GM12878 (cell line): Measurements from ENCODE around the gene ADGRG1. TPM values are rescaled to one million over a fixed set of nuclear protein-coding genes. Genes with fewer than 3 reads are reported as not detected.
A peak's percentile ranks its signal among the peaks of the same experiment; 100 is the strongest.

Source experiments
- ATAC-seq: fragments of 200-7000 bp; cut with Tn5 transposase; 3 replicates; pipeline ENCODE4 v1.9.1; 2020; ENCODE audit warnings: mild to moderate bottlenecking, moderate library complexity
- BruUV-seq: library from RNA; stranded (reverse); fragments of 400-500 nt; replicated peaks from 2 replicates; lab custom pipeline; 2021; lab: Mats Ljungman, UMichigan
- CTCF ChIA-PET: fragments of 300-600 bp; sonication (Branson Sonifier 250); formaldehyde crosslinking; extraction: SDS; loops from one replicate; lab custom pipeline; 2021; ENCODE audit warnings: inconsistent platforms; lab: Yijun Ruan, JAX
- POLR2A ChIA-PET: fragments of 350-600 bp; formaldehyde crosslinking; extraction: SDS; loops from one replicate; lab custom pipeline; 2021; ENCODE audit warnings: inconsistent platforms; lab: Charles Lee
- RAD21 ChIA-PET: fragments of 300-600 bp; sonication (Branson Sonifier 250); formaldehyde crosslinking; loops from one replicate; lab custom pipeline; 2023; ENCODE audit warnings: antibody characterized with exemption; ENCODE audit not compliant: unreplicated experiment; lab: Charles Lee
- SMC1A ChIA-PET: fragments of 300-600 bp; sonication (Branson Sonifier 250); formaldehyde crosslinking; loops from one replicate; lab custom pipeline; 2023; ENCODE audit not compliant: unreplicated experiment, uncharacterized antibody; lab: Charles Lee
- DNase-seq: peaks from one replicate; pipeline ENCODE4 v3.0.0-alpha.2; 2011; ENCODE audit warnings: low read depth, low spot score
- FAIRE-seq: peaks from 3 replicates; lab custom pipeline; 2011; peaks lifted over from hg19 to GRCh38; lab: Jason Lieb, UNC
- H2AFZ ChIP-seq: 2 replicates; pipeline ENCODE4 v1.6.0; 2011; ENCODE audit warnings: low read depth, low read length, control low read depth; ENCODE audit not compliant: control insufficient read depth
- H3K27ac ChIP-seq: 2 replicates; pipeline ENCODE4 v1.5.1; 2011; ENCODE audit warnings: control low read depth; ENCODE audit not compliant: control insufficient read depth, insufficient read depth
- H3K27me3 ChIP-seq, 2 experiments: replicated peaks in 1 of 2; 2 replicates each; pipeline versions ENCODE4 v1.6.0 to v1.6.1; 2011; ENCODE audit warnings: low read length in 1 of 2; ENCODE audit not compliant: control insufficient read depth in 2 of 2, insufficient read depth in 2 of 2
- H3K36me3 ChIP-seq, 2 experiments: 2 replicates each; pipeline ENCODE4 v1.5.1; 2011; ENCODE audit warnings: low read length in 1 of 2; ENCODE audit not compliant: control insufficient read depth in 2 of 2, insufficient read depth in 2 of 2
- H3K4me1 ChIP-seq: 2 replicates; pipeline ENCODE4 v1.6.1; 2011; ENCODE audit warnings: mild to moderate bottlenecking, low read length, moderate library complexity, mixed read lengths; ENCODE audit not compliant: control insufficient read depth, insufficient read depth
- H3K4me2 ChIP-seq: 2 replicates; pipeline ENCODE4 v1.6.0; 2011; ENCODE audit warnings: control low read depth; ENCODE audit not compliant: control insufficient read depth, insufficient read depth
- H3K4me3 ChIP-seq: fragments of 200-600 bp; sonication (generic); 2 replicates; pipeline ENCODE4 v1.5.1; 2016
- H3K79me2 ChIP-seq: 2 replicates; pipeline ENCODE4 v1.6.0; 2011; ENCODE audit warnings: low read length; ENCODE audit not compliant: control insufficient read depth, insufficient read depth
- H3K9ac ChIP-seq: 2 replicates; pipeline ENCODE4 v1.8.0; 2011; ENCODE audit warnings: low read length, control low read depth, mixed read lengths; ENCODE audit not compliant: control insufficient read depth, insufficient read depth
- H3K9me3 ChIP-seq: replicated peaks from 3 replicates; pipeline ENCODE4 v1.5.1; 2011; ENCODE audit warnings: mild to moderate bottlenecking, low read length; ENCODE audit not compliant: control insufficient read depth, insufficient read depth
- H4K20me1 ChIP-seq: 2 replicates; pipeline ENCODE4 v1.6.0; 2011; ENCODE audit not compliant: control insufficient read depth, insufficient read depth
- BCL11A ChIP-seq: IDR thresholded peaks from 2 replicates; pipeline ENCODE4 v1.6.1; 2011; ENCODE audit warnings: low read depth, low read length
- CBX5 ChIP-seq: sonication (generic); IDR thresholded peaks from 2 replicates; pipeline ENCODE4 v1.6.1; 2016; ENCODE audit warnings: low read depth, moderate library complexity, mild to moderate bottlenecking, inconsistent platforms
- CHD1 ChIP-seq: IDR thresholded peaks from 2 replicates; pipeline ENCODE4 v1.6.1; 2012; ENCODE audit warnings: low read depth, low read length, improper control_type of control experiment
- CHD2 ChIP-seq: IDR thresholded peaks from 2 replicates; pipeline ENCODE4 v1.6.1; 2011; ENCODE audit warnings: low read depth, low read length, improper control_type of control experiment, borderline replicate concordance
- EGR1 ChIP-seq, 2 experiments: IDR thresholded peaks; 1 replicate in 1 of 2; 2 replicates in 1 of 2; pipeline ENCODE4 v1.6.1; 2011 to 2012; ENCODE audit warnings: low read depth in 2 of 2, low read length in 2 of 2, borderline replicate concordance in 1 of 2, mild to moderate bottlenecking in 1 of 2, moderate library complexity in 1 of 2
- GABPA ChIP-seq: IDR thresholded peaks from 2 replicates; pipeline ENCODE4 v1.6.1; 2014; ENCODE audit warnings: antibody characterized with exemption, low read depth, mild to moderate bottlenecking, inconsistent platforms
- HCFC1 ChIP-seq: fragments of 150-350 bp; IDR thresholded peaks from 2 replicates; pipeline ENCODE4 v1.6.1; 2014; ENCODE audit warnings: low read length
- HDAC6 ChIP-seq: fragments of 200-600 bp; sonication (generic); IDR thresholded peaks from one replicate; pipeline ENCODE4 v1.8.0; 2017; ENCODE audit warnings: antibody characterized with exemption; ENCODE audit not compliant: unreplicated experiment
- NR2C2 ChIP-seq: IDR thresholded peaks from 2 replicates; pipeline ENCODE4 v1.6.1; 2011; ENCODE audit warnings: borderline replicate concordance, low read depth; ENCODE audit not compliant: control insufficient read depth, insufficient read length
- PAX5 ChIP-seq: IDR thresholded peaks from 2 replicates; pipeline ENCODE4 v1.6.1; 2011; ENCODE audit warnings: low read depth, low read length, borderline replicate concordance
- SMAD1 ChIP-seq: fragments of 450-650 bp; IDR thresholded peaks from 2 replicates; pipeline ENCODE4 v1.6.1; 2018; ENCODE audit warnings: mild to moderate bottlenecking, low read depth; ENCODE audit not compliant: partially characterized antibody
- STAT3 ChIP-seq: IDR thresholded peaks from 2 replicates; pipeline ENCODE4 v1.6.1; 2011; ENCODE audit warnings: low read depth, low read length, improper control_type of control experiment
- SUZ12 ChIP-seq: fragments of 200-600 bp; sonication (generic); IDR thresholded peaks from one replicate; pipeline ENCODE4 v1.6.1; 2018; ENCODE audit warnings: antibody characterized with exemption, mild to moderate bottlenecking; ENCODE audit not compliant: unreplicated experiment
- TCF7 ChIP-seq: IDR thresholded peaks from 2 replicates; pipeline ENCODE4 v1.6.1; 2014; ENCODE audit warnings: antibody characterized with exemption, borderline replicate concordance
- WGBS: methylation state at CpG from one replicate; pipeline ENCODE4 v1.1.6; 2016; ENCODE audit warnings: low lambda C conversion rate; ENCODE audit not compliant: insufficient replicate concordance, insufficient coverage; ENCODE audit errors: missing lambda C conversion rate; 5-methylcytosine and 5-hydroxymethylcytosine counted together
- in situ Hi-C: fragments of 300-500 bp; cut with MboI; formaldehyde crosslinking; loops from 9 replicates; pipeline ENCODE4 v1.14.3; 2018; ENCODE audit warnings: mixed read lengths
- intact Hi-C: fragments of 100-400 bp; cut with micrococcal nuclease; formaldehyde crosslinking; loops from one replicate; pipeline ENCODE4 v1.14.2; 2022; ENCODE audit not compliant: unreplicated experiment
- polyA plus RNA-seq, 11 experiments: library from polyadenylated mRNA; depleted of rRNA in 4 of 11; unstranded in 6 of 11; stranded (reverse) in 5 of 11; fragments of >200 nt; fragmentation: Nextera tagmentation in 4 of 11; fragmentation: Illumina TruSeq in 1 of 11; extraction: Ambion mirVana in 4 of 11; extraction: Trizol in 1 of 11; gene quantifications; 1 replicate in 1 of 11; 2 replicates in 10 of 11; pipeline versions ENCODE4 v1.2.1 to v1.2.3, GENCODE V29; 2011 to 2016; ENCODE audit warnings: inconsistent platforms in 2 of 11, missing spikeins in 2 of 11, low read depth in 1 of 11
- total RNA-seq, 4 experiments: library from RNA; depleted of rRNA in 3 of 4; stranded (reverse); fragments of >200 nt in 3 of 4; fragmentation: Illumina TruSeq in 1 of 4; extraction: Trizol in 1 of 4; gene quantifications; 2 replicates each; pipeline versions ENCODE4 v1.2.1 to v1.2.3, GENCODE V29; 2013 to 2021
- TF ChIP-seq, protein P1 (sequence below): fragments of 450-650 bp; IDR thresholded peaks from 2 replicates; pipeline ENCODE4 v1.6.1; 2016; ENCODE audit warnings: mild to moderate bottlenecking, moderate library complexity, borderline replicate concordance
- TF ChIP-seq, protein P2 (sequence below): fragments of 450-650 bp; formaldehyde crosslinking; IDR thresholded peaks from 2 replicates; pipeline ENCODE4 v1.4.0; 2022; ENCODE audit warnings: mild to moderate bottlenecking, moderate library complexity

Gene ADGRG1
- total and polyA plus RNA-seq, 10 of the 15 experiments (the other 5 are each of a cell fraction or from before 2014, with no cell fraction given), result 0.07 to 2.0 (median 0.75) TPM

DNA sequence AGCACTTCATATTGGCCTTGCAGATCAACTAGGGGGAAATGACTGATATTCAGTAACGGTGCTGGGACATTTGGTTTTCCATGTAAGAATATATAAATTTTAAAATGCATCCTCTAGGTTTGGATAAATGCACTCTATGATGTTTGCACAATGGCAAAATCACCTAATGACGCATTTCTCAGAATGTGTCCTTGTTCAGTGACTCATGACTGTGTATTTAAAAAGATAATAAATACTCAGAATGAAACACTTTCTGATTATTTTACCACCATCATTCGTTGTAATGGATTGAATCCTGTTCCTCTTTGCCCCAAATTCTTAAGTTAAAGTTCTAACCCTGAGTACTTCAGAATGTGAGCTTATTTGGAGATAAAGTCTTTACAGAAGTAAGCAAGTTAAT lies 17.2 kb upstream of the ADGRG1 start (continued):
- 0 out of 2 replicates have a peak, but pooled peaks have one; percentile 12 for TF ChIP-seq GABPA
- no peak for TF ChIP-seq STAT3
- TF ChIP-seq CHD2, result no peak
- TF ChIP-seq, protein P1, sequence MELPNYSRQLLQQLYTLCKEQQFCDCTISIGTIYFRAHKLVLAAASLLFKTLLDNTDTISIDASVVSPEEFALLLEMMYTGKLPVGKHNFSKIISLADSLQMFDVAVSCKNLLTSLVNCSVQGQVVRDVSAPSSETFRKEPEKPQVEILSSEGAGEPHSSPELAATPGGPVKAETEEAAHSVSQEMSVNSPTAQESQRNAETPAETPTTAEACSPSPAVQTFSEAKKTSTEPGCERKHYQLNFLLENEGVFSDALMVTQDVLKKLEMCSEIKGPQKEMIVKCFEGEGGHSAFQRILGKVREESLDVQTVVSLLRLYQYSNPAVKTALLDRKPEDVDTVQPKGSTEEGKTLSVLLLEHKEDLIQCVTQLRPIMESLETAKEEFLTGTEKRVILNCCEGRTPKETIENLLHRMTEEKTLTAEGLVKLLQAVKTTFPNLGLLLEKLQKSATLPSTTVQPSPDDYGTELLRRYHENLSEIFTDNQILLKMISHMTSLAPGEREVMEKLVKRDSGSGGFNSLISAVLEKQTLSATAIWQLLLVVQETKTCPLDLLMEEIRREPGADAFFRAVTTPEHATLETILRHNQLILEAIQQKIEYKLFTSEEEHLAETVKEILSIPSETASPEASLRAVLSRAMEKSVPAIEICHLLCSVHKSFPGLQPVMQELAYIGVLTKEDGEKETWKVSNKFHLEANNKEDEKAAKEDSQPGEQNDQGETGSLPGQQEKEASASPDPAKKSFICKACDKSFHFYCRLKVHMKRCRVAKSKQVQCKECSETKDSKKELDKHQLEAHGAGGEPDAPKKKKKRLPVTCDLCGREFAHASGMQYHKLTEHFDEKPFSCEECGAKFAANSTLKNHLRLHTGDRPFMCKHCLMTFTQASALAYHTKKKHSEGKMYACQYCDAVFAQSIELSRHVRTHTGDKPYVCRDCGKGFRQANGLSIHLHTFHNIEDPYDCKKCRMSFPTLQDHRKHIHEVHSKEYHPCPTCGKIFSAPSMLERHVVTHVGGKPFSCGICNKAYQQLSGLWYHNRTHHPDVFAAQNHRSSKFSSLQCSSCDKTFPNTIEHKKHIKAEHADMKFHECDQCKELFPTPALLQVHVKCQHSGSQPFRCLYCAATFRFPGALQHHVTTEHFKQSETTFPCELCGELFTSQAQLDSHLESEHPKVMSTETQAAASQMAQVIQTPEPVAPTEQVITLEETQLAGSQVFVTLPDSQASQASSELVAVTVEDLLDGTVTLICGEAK, result no peak
- TF ChIP-seq HDAC6, result no peak
- 0 out of 2 replicates have a peak, but pooled peaks have one; percentile 9 for TF ChIP-seq BCL11A
- no peak for TF ChIP-seq TCF7
- no peak for TF ChIP-seq SUZ12
- TF ChIP-seq, all 136 proteins: peak for 19

DNA sequence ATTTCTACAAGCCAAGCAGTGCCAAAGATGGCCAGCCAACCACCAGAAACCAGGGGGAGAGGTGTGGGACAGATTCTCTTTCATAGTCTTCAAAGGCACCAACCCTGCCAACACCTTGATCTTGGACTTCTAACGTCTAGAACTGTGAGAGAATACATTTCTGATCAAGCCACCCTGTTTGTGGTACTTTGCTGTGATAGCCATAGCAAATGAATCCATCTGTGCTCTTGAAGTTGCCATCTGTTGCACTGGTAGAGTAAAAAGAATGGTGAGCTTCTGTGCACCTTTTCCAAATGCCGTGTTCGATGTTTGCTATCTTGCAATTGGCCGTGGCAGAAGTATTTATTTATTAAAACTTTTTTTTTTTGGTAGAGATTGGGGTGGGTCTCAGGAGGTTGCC lies 16.7 kb upstream of the ADGRG1 start:
- ChIA-PET SMC1A (interaction anchor here (1.1 to 5.0 kb wide), 4 partner anchors 12 to 74 kb away, joined by 3 to 88 read pairs (median 48); no protein-coding TSS in a partner anchor), POLR2A (interaction anchor here (1.8 to 3.7 kb wide), 2 partner anchors 10 to 21 kb away, joined by 5 to 32 read pairs; no protein-coding TSS in a partner anchor), RAD21 (interaction anchor here (1.6 to 4.9 kb wide), 6 partner anchors 11 to 36 kb away, joined by 4 to 70 read pairs (median 29); no protein-coding TSS in a partner anchor), CTCF (interaction anchor here (0.8 to 6.5 kb wide), 6 partner anchors 16 to 71 kb away, joined by 3 to 197 read pairs (median 14); no protein-coding TSS in a partner anchor)
- FAIRE-seq (no peak), ATAC-seq (no peak), DNase-seq (no peak)
- BruUV-seq, result no TSS peak
- Histone ChIP-seq H3K4me1 (peaks cover 34% of the 10 kb centered on the region), H3K4me3 (no peak overlapping the region), H3K9ac (no peak overlapping the region), H3K27me3 (no peaks in the 10 kb centered on the region), H3K79me2 (no peaks in the 10 kb centered on the region), H3K4me2 (peak overlapping the region; percentile 34; the same call in 1 of the 2 replicates), H3K36me3 (no peaks in the 10 kb centered on the region), H4K20me1 (no peaks in the 10 kb centered on the region), H3K9me3 (no peaks in the 10 kb centered on the region), H3K27ac (peak overlapping the region; percentile 34; the same call in 1 of the 2 replicates), H2AFZ (peak overlapping the region; percentile 49; the same call in 1 of the 2 replicates)
- no peak for TF ChIP-seq BCL11A
- no peak for TF ChIP-seq EGR1 (IDR thresholded peaks at IDR 0.05; ENCODE audit: borderline replicate concordance in 1 of 2, low read depth in 2 of 2, low read length in 2 of 2)
- no peak for TF ChIP-seq HCFC1
- no peak for TF ChIP-seq NR2C2
- no peak for TF ChIP-seq CBX5
- TF ChIP-seq, protein P2, sequence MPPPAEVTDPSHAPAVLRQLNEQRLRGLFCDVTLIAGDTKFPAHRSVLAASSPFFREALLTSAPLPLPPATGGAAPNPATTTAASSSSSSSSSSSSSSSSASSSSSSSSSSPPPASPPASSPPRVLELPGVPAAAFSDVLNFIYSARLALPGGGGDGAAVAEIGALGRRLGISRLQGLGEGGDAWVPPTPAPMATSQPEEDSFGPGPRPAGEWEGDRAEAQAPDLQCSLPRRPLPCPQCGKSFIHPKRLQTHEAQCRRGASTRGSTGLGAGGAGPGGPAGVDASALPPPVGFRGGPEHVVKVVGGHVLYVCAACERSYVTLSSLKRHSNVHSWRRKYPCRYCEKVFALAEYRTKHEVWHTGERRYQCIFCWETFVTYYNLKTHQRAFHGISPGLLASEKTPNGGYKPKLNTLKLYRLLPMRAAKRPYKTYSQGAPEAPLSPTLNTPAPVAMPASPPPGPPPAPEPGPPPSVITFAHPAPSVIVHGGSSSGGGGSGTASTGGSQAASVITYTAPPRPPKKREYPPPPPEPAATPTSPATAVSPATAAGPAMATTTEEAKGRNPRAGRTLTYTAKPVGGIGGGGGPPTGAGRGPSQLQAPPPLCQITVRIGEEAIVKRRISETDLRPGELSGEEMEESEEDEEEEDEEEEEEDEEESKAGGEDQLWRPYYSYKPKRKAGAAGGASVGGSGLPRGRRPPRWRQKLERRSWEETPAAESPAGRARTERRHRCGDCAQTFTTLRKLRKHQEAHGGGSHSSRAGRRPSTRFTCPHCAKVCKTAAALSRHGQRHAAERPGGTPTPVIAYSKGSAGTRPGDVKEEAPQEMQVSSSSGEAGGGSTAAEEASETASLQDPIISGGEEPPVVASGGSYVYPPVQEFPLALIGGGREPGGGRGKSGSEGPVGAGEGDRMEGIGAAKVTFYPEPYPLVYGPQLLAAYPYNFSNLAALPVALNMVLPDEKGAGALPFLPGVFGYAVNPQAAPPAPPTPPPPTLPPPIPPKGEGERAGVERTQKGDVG (CRISPR knock-in tag), result no peak
- TF ChIP-seq PAX5, result no peak
- TF ChIP-seq CHD1, result no peak
- TF ChIP-seq SMAD1, result no peak
- in situ Hi-C loops (no loop called here), intact Hi-C loops (no loop called here)
- WGBS, result 60% methylated on average over 4 of the region's 4 CpGs
